Muscle layer of duodenum (tissue), 2 donors: ENCODE data around the gene HOTAIR.

ENCODE experiments used
- H3K27ac ChIP-seq: one replicate; pipeline ENCODE4 v1.7.0; 2013; ENCODE audit warnings: mild to moderate bottlenecking, low read length
- H3K27me3 ChIP-seq: one replicate; pipeline ENCODE4 v1.7.0; 2013; ENCODE audit warnings: low read depth, mild to moderate bottlenecking, control low read depth, low read length
- H3K36me3 ChIP-seq, 2 donors: one replicate each; pipeline ENCODE4 v1.7.0; 2013; ENCODE audit warnings: low read length in 2 of 2, control low read depth in 1 of 2, mild to moderate bottlenecking in 1 of 2; ENCODE audit not compliant: insufficient read depth in 2 of 2, control insufficient read depth in 1 of 2
- H3K4me1 ChIP-seq, 2 donors: one replicate each; pipeline ENCODE4 v1.7.0; 2013; ENCODE audit warnings: low read length in 2 of 2, mild to moderate bottlenecking in 2 of 2, control low read depth in 1 of 2, moderate library complexity in 1 of 2; ENCODE audit not compliant: insufficient read depth in 2 of 2, control insufficient read depth in 1 of 2
- H3K4me3 ChIP-seq, 2 donors: one replicate each; pipeline ENCODE4 v1.7.0; 2013; ENCODE audit warnings: low read length in 2 of 2, low read depth in 1 of 2, mild to moderate bottlenecking in 1 of 2
- H3K9me3 ChIP-seq, 2 donors: one replicate each; pipeline ENCODE4 v1.7.0; 2013; ENCODE audit warnings: low read length in 2 of 2, control low read depth in 1 of 2, mild to moderate bottlenecking in 1 of 2; ENCODE audit not compliant: control insufficient read depth in 1 of 2
- donor health status: healthy.

HOTAIR gene

GRCh38 chr12:54002278-54002914 lies 27.6 kb upstream of the HOTAIR start:
- Histone ChIP-seq H3K27me3 (peaks cover 94% of the 10 kb centered on the region), H3K27ac (no peak overlapping the region), H3K4me3 (no peak overlapping the region), H3K4me1 (peaks cover 0 to 19% of the 10 kb centered on the region in 2 donors), H3K9me3 (no peaks in the 10 kb centered on the region), H3K36me3 (peaks cover 0 to 3% of the 10 kb centered on the region in 2 donors)

DNA sequence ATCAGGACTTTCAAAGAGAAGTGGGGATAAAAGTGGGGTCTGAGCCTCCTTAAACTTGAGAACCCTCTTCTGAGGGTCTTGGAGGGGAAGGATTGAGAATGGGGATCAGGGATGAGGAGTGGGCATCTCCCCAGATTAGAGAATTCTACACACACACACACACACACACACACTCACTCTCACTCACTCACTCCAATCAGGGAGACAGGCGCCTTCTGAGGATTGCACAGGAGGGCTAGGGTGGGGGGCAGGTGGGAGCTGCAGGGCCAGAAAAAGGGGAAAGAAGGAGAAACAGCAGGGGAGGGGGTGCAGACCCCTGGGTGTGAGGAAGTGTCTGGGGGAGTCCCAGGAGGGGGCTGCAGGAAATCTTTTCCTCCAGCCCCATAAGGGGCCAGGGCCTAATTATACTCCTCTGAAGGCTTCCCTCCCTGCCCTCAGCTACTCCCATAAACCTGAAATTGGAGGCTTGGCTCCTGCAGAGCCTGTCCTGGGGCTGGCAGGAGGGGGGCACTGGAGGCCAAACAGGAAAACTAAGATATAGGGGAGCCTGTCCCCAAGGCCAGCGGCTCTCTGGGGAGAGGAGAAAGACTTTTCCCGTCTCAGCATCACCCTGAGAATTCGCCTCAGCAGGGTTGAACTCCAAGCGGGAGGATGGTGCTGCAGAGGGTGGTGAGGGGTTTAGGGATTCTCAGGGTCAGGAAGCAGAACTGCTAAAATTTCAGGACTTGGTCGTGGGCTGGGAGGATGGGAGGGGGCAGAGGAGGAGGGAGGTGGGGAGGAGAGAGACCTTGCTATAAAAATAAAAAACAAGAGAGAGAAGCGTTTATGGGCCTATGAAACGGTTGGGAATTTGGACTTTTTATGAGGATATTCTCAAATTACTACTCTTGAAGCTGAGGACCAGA lies 26.8 kb upstream of the HOTAIR start:
- peaks cover 0 to 23% of the 10 kb centered on the region in 2 donors for H3K4me1 ChIP-seq
- H3K9me3 ChIP-seq = no peaks in the 10 kb centered on the region
- H3K4me3 ChIP-seq = no peak overlapping the region
- peaks cover 0 to 3% of the 10 kb centered on the region in 2 donors for H3K36me3 ChIP-seq
- H3K27ac ChIP-seq = no peak overlapping the region
- peaks cover 93% of the 10 kb centered on the region for H3K27me3 ChIP-seq

- H3K27me3 ChIP-seq = peaks cover 93% of the 10 kb centered on the region
- no peak within 1 kb of the TSS for H3K27ac ChIP-seq
Observed at GRCh38 chr12:54000116-54001114, 25.7 kb upstream of the HOTAIR start, which contains the start of gene HOXC9. TSS of gene HOXC9 (plus strand) at chr12:54000161. CDS start at chr12:54000189, 28 bp downstream.

DNA sequence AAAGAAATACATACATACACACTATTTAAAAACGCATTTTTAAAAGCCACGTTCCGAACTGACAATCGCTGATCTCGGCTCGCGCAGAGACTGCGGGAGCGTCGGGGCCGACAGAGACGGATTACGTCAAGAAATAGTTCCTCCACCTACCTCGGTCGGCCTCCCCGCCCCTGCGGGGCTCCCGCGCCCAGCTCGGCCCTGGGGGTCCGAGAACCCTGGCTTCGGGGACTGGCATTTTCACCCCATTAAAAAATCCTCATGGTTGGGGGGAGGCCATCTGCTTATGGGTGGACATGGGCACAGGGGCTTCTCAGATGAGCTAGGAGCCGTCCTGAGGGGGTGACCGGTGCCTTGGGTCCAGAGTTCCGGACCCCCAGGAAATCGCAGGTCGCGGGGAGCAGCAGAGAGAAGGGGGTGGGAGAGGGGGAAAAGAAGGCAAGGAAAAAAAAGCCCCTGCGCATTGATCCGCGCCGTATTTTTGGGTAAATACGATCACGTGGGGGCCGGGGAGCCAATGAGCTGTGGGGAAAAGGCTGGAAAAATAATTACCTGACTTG lies 24.9 kb upstream of the HOTAIR start:
- Histone ChIP-seq H3K4me3 (peak overlapping the region in 1 of 2 donors; percentile 46), H3K9me3 (no peaks in the 10 kb centered on the region), H3K27me3 (peaks cover 93% of the 10 kb centered on the region), H3K4me1 (peaks cover 0 to 30% of the 10 kb centered on the region in 2 donors), H3K36me3 (peaks cover 0 to 3% of the 10 kb centered on the region in 2 donors), H3K27ac (no peak overlapping the region)

More at GRCh38 chr12:54000116-54001114, 25.7 kb upstream of the HOTAIR start, which contains the start of gene HOXC9:
- Histone ChIP-seq H3K9me3 (no peaks in the 10 kb centered on the region), H3K4me3 (peak within 1 kb of the TSS in 1 of 2 donors; percentile 46), H3K4me1 (peaks cover 0 to 22% of the 10 kb centered on the region in 2 donors), H3K36me3 (peaks cover 0 to 3% of the 10 kb centered on the region in 2 donors)

- Histone ChIP-seq H3K36me3 (peaks cover 0 to 3% of the 10 kb centered on the region in 2 donors), H3K9me3 (no peaks in the 10 kb centered on the region), H3K4me3 (no peak overlapping the region), H3K27ac (no peak overlapping the region), H3K4me1 (peaks cover 0 to 37% of the 10 kb centered on the region in 2 donors), H3K27me3 (peaks cover 93% of the 10 kb centered on the region)
Observed at GRCh38 chr12:53998900-53999236, 24.1 kb upstream of the HOTAIR start.

DNA sequence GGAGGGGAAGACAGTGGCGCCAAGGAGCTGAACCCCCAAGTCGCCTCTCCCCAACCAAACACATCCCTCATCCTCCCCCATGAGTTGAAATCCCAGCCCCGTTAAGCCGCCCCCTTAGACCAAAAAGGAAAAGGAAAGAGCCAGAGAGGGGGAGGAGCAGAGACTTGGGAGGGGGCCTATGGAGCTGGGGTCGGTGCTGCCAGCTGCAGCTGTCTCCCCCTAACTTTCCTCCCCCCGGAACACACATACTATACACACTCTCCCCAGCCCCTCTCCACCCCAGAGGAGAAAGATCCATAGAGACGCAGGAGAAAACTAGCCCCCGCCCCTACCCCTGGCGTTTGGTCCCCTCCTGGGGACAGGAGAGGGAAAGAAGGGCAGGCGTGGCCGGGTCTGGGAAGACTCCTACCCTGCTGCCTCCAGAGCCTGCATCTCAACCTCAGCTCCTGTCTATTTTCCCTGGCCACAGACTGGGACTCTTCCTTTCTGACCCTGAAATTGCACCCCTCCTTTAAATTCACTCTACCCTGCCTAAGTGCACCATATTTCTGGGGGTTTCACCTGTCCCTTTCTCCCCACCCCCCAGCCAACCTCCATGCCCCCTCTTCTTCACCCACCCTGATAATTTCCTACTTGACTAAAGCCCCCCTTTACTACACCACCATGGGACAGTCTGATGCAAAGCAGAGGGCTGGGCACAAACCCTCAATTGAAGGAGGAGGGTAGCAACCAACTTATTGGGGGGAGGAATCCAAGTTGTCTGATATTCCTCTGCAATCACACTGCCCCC lies 23.6 kb upstream of the HOTAIR start:
- Histone ChIP-seq H3K27ac (no peak overlapping the region), H3K36me3 (peaks cover 0 to 3% of the 10 kb centered on the region in 2 donors), H3K27me3 (peaks cover 94% of the 10 kb centered on the region), H3K4me3 (no peak overlapping the region), H3K9me3 (no peaks in the 10 kb centered on the region), H3K4me1 (peaks cover 0 to 37% of the 10 kb centered on the region in 2 donors)

DNA sequence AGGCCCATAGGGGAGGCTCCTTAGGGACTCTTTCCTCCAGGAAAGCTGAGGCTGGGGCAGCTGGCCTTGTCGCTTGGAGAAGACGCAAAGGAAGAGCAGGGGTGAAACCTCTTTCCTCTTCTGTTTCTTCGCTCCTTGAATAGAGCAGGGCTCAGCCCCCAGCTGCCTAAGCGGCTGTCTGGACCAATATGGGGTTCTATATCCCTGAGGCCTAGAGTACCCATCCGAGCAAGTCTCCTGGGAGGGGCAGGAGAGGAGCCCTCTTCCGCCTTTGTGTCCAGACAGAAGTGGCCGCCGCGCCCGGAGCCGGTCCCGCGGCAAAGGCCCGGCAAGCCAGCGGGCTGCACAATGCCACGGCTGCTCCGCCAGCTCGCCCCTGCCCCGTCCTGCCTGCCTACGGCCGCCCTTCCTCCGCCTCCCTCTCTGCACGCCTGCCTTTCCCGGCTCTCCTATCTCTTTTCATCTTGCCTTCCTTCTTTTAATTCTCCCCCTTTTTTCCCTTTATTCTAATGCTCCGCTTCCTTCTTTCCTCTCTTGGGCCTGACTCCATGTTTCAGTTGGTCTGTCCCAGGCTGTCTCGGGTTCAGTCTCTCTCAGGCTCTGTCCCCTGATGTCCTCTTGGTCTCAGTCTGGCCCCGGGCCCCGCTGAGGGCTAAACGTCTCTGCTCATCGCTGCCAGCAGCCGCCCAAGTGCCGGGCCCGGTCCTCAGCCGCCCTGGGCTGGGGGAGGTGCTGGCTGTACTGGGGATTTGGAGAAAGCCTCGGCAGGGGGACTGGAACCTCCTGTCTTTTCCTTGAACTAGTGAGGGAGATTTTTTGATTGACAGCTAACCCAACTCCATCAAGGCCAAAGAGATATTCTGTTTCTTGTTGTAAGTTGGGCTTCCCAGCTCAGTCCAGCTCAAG lies 22.7 kb upstream of the HOTAIR start:
- Histone ChIP-seq H3K4me3 (no peak overlapping the region), H3K9me3 (no peaks in the 10 kb centered on the region), H3K36me3 (peaks cover 0 to 3% of the 10 kb centered on the region in 2 donors), H3K27ac (no peak overlapping the region), H3K4me1 (peaks cover 0 to 37% of the 10 kb centered on the region in 2 donors), H3K27me3 (peaks cover 94% of the 10 kb centered on the region)

GRCh38 chr12:53996240-53997203 lies 21.8 kb upstream of the HOTAIR start:
- Histone ChIP-seq H3K4me3 (peak overlapping the region; percentile 66 to 71), H3K36me3 (peaks cover 0 to 3% of the 10 kb centered on the region in 2 donors), H3K9me3 (no peaks in the 10 kb centered on the region), H3K27ac (no peak overlapping the region), H3K4me1 (peaks cover 0 to 37% of the 10 kb centered on the region in 2 donors), H3K27me3 (peaks cover 94% of the 10 kb centered on the region)
